Keratinocyte (primary cell): ENCODE results near the gene ZYG11A. TPM values are rescaled to one million over a fixed set of nuclear protein-coding genes. Genes with fewer than 3 reads are reported as not detected.

Experiments
- DNase-seq: peaks from one replicate; pipeline ENCODE4 v3.0.0-alpha.2; 2011; ENCODE audit warnings: low read depth, missing footprints, low spot score
- FAIRE-seq: peaks from 2 replicates; lab custom pipeline; 2011; peaks lifted over from hg19 to GRCh38; lab: Jason Lieb, UNC
- H2AFZ ChIP-seq: 2 replicates; pipeline ENCODE4 v1.6.0; 2012; ENCODE audit warnings: low read length, control low read depth, inconsistent platforms; ENCODE audit not compliant: control insufficient read depth
- H3K27ac ChIP-seq: 2 replicates; pipeline ENCODE4 v1.5.1; 2011; ENCODE audit warnings: low read length; ENCODE audit not compliant: control insufficient read depth, insufficient read depth
- H3K27me3 ChIP-seq: 3 replicates; pipeline ENCODE4 v1.6.0; 2011; ENCODE audit warnings: low read length; ENCODE audit not compliant: control insufficient read depth, insufficient read depth; ENCODE audit errors: extremely low read depth
- H3K36me3 ChIP-seq, 2 experiments: 2 replicates in 1 of 2; 3 replicates in 1 of 2; pipeline ENCODE4 v1.5.1; 2011; ENCODE audit warnings: low read length in 2 of 2, mild to moderate bottlenecking in 1 of 2; ENCODE audit not compliant: control insufficient read depth in 2 of 2, insufficient read depth in 2 of 2; ENCODE audit errors: extremely low read depth in 1 of 2
- H3K4me1 ChIP-seq: 3 replicates; pipeline ENCODE4 v1.5.1; 2011; ENCODE audit warnings: low read length; ENCODE audit not compliant: control insufficient read depth, insufficient read depth; ENCODE audit errors: extremely low read depth
- H3K4me2 ChIP-seq: 3 replicates; pipeline ENCODE4 v1.6.0; 2011; ENCODE audit warnings: low read depth, low read length; ENCODE audit not compliant: control insufficient read depth, insufficient read depth; ENCODE audit errors: extremely low read depth
- H3K4me3 ChIP-seq, 3 experiments: fragments of 200-600 bp in 1 of 3; sonication (generic) in 1 of 3; 2 replicates in 2 of 3; 3 replicates in 1 of 3; pipeline ENCODE4 v1.5.1; 2011 to 2016; ENCODE audit warnings: low read length in 3 of 3, mild to moderate bottlenecking in 3 of 3, control low read depth in 2 of 3, inconsistent platforms in 1 of 3, low read depth in 1 of 3, mixed read lengths in 1 of 3, mixed run types in 1 of 3, moderate library complexity in 1 of 3; ENCODE audit not compliant: control insufficient read depth in 2 of 3, insufficient read depth in 2 of 3; ENCODE audit errors: extremely low read depth in 1 of 3
- H3K79me2 ChIP-seq: 2 replicates; pipeline ENCODE4 v1.6.0; 2012; ENCODE audit warnings: low read length; ENCODE audit not compliant: control insufficient read depth, insufficient read depth
- H3K9ac ChIP-seq: 3 replicates; pipeline ENCODE4 v1.6.0; 2011; ENCODE audit warnings: low read length; ENCODE audit not compliant: control insufficient read depth, insufficient read depth; ENCODE audit errors: extremely low read depth
- H3K9me1 ChIP-seq: 3 replicates; pipeline ENCODE4 v1.6.0; 2011; ENCODE audit warnings: low read length; ENCODE audit not compliant: control insufficient read depth, insufficient read depth; ENCODE audit errors: extremely low read depth
- H3K9me3 ChIP-seq: 2 replicates; pipeline ENCODE4 v1.5.1; 2012; ENCODE audit warnings: low read depth, low read length; ENCODE audit not compliant: control insufficient read depth
- H4K20me1 ChIP-seq: 3 replicates; pipeline ENCODE4 v1.6.0; 2011; ENCODE audit warnings: low read length; ENCODE audit not compliant: control insufficient read depth, insufficient read depth; ENCODE audit errors: extremely low read depth
- CTCF ChIP-seq, 3 experiments: IDR thresholded peaks in 1 of 3; conservative IDR thresholded peaks in 1 of 3; optimal IDR thresholded peaks in 1 of 3; 2 replicates in 2 of 3; 3 replicates in 1 of 3; pipeline versions ENCODE3 to v1.5.1; 2011; ENCODE audit warnings: low read length in 3 of 3, mild to moderate bottlenecking in 3 of 3, moderate library complexity in 2 of 3, control low read depth in 1 of 3, inconsistent platforms in 1 of 3; ENCODE audit not compliant: insufficient read depth in 2 of 3; ENCODE audit errors: extremely low read depth in 1 of 3
- EZH2 ChIP-seq: IDR thresholded peaks from one replicate; pipeline ENCODE4 v1.6.1; 2012; ENCODE audit warnings: inconsistent platforms, mild to moderate bottlenecking, low read length, moderate library complexity
- dilution Hi-C: fragments of 300-500 bp; cut with MboI; formaldehyde crosslinking; loops from one replicate; pipeline ENCODE4 v1.7.0; 2020; ENCODE audit warnings: low sequenced_read_pairs; ENCODE audit not compliant: extremely low pct_ligation_motif_present
- polyA plus RNA-seq, 5 experiments: library from polyadenylated mRNA; depleted of rRNA in 3 of 5; stranded (reverse) in 3 of 5; stranded (forward) in 1 of 5; unstranded in 1 of 5; fragments of >200 nt; gene quantifications; 1 replicate in 1 of 5; 2 replicates in 3 of 5; 3 replicates in 1 of 5; pipeline versions ENCODE4 v1.2.1 to v1.2.3, GENCODE V29; 2011 to 2012; ENCODE audit warnings: missing spikeins in 2 of 5, low read depth in 1 of 5, low replicate concordance in 1 of 5

The ZYG11A gene
- polyA plus RNA-seq, 1 donor (not counting 4 experiments of a cell fraction or from before 2014, with no cell fraction given) = 0.64 TPM

- H3K4me2 ChIP-seq = no peak overlapping the region
- H3K27ac ChIP-seq = no peak overlapping the region
- H3K9me3 ChIP-seq = no peaks in the 10 kb centered on the region
- H4K20me1 ChIP-seq = no peaks in the 10 kb centered on the region
- H2AFZ ChIP-seq = no peak overlapping the region
- no peak for FAIRE-seq
- no peaks in the 10 kb centered on the region for H3K79me2 ChIP-seq
- no peak overlapping the region for H3K4me3 ChIP-seq
- DNase-seq = no peak
- no peak for TF ChIP-seq EZH2
- TF ChIP-seq CTCF (optimal IDR thresholded peaks at IDR 0.05 in 1 of 3, IDR thresholded peaks at IDR 0.05 in 1 of 3, conservative IDR thresholded peaks at IDR 0.05 in 1 of 3; ENCODE audit: extremely low read depth in 1 of 3, insufficient read depth in 2 of 3, low read length in 3 of 3) = no peak
- dilution Hi-C loops = no loop called here
- no peaks in the 10 kb centered on the region for H3K36me3 ChIP-seq
- H3K9me1 ChIP-seq = no peaks in the 10 kb centered on the region
- no peaks in the 10 kb centered on the region for H3K27me3 ChIP-seq
- peaks cover 9% of the 10 kb centered on the region for H3K4me1 ChIP-seq
- H3K9ac ChIP-seq = no peak overlapping the region
Measured at GRCh38 chr1:52925571-52926005, 83.0 kb downstream of the ZYG11A start.

GRCh38 chr1:52926864-52927211 is 84.3 kb downstream of the ZYG11A start:
- Histone ChIP-seq H3K27ac (no peak overlapping the region), H2AFZ (peak overlapping the region; percentile 96)

More at GRCh38 chr1:52926864-52927211, 84.3 kb downstream of the ZYG11A start:
- no peak overlapping the region for H3K9ac ChIP-seq
- H3K36me3 ChIP-seq = no peaks in the 10 kb centered on the region
- peaks cover 6% of the 10 kb centered on the region for H3K4me1 ChIP-seq
- FAIRE-seq (peak; percentile 34), DNase-seq (no peak)
- H3K9me1 ChIP-seq = no peaks in the 10 kb centered on the region
- dilution Hi-C loops = no loop called here
- H3K27me3 ChIP-seq = no peaks in the 10 kb centered on the region
- no peak for TF ChIP-seq EZH2
- H3K4me3 ChIP-seq = peak overlapping the region; percentile 15 to 82 (median 81)
- H3K4me2 ChIP-seq = peak overlapping the region; percentile 94
- no peaks in the 10 kb centered on the region for H3K79me2 ChIP-seq
- no peaks in the 10 kb centered on the region for H3K9me3 ChIP-seq
- no peaks in the 10 kb centered on the region for H4K20me1 ChIP-seq
